DMS153 treated with DMSO at 0.1 percent for 48 hours (cell line): ENCODE results near the gene KCTD3.

ENCODE experiments used
- DNase-seq: peaks from one replicate; lab custom pipeline; 2025; ENCODE audit not compliant: unreplicated experiment; lab: John Stamatoyannopoulos, UW

KCTD3 gene

DNA sequence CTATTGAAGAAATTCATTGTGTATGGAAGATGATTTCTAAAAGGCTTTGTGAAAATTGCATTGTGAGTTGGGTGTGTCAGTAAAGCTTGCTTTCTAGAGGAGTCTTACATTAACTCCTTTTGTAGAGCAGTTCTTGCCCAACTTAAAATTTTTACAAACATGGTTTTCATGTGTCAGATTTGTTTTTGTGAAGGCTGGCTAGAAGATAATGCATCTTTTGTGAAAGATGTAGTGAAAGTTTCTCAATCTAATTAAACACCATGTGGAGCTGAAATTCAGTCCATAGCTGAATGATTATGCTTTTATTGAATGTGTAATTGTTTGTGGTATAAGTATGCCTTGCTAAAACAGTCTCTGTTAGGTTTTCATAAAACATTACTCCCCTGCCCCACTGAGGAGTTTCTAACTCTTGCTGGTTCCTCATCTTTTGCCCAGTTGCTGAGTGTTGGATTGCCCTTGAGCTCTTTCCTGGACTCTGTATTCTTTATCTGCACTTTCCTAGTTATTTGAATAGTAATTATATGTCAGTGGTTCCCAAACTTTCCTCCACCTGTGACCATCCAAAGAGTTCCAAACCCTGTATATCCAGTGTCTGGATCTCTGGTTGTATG is 38.0 kb downstream of the KCTD3 start:
- DNase-seq = no peak

DNA sequence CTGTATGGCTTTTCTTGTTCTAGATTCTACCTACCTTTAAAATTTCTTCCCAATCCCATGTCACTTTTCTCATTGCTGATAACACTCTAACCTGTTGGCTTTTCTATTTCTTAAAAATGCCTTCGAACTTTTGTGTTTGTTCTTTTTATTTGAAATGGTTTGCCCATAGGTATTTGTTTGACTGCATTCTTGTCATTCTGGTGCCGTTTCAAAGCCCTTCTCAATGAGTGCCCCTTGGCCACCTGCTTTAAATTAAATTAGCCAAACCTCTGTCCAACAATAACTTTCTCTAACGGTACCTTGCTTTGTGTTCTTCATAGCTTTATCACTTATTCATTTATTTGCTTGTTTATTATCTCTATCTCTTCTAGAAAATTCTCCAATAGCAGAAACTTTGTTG is 38.9 kb downstream of the KCTD3 start:
- DNase-seq = no peak

DNA sequence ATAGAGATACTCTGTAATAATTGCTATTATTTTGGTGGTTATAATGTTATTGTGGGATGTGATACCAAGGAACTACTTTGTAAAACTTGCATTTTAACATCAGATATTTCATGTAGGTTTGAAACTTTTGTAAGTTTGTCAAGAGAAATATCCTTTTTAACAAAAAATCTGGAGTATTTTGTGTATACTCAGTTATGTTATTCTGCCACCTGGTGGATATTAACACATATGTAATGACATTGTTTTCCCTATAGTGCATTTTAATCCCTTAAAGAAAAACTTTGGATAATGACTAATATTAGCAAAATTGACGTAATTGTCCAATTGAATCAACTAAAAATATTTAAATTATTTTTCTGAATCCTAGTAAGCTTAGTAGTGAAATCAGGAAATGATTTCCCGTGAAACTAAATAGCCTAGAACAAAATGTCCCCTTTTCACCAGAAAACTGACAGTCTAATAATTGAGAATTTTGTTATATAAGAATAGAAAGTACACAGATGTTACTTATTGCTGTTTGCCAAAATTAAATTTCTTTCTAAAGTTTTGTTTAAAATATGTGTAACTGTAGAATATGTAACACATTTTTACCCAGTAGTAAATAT is 39.6 kb downstream of the KCTD3 start:
- peak; percentile 14 for DNase-seq

DNA sequence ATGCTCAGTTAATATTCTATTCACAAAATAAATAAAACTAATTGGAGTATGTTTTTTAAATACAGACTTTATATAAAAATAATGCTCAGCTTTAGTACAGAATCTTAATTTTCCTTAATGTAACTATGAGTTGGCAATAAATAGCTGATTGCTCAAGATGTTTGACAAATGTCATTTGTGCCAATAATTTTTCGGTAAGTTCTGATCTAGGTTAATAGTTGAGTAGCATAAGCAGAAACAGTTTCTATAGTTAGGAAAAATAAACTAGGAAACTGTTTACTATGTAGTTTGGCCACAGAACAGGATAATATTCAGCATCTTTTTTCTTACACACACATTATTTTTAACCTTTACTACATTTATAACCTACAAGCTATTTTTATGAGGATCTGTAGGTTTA is 40.3 kb downstream of the KCTD3 start:
- DNase-seq = no peak

DNA sequence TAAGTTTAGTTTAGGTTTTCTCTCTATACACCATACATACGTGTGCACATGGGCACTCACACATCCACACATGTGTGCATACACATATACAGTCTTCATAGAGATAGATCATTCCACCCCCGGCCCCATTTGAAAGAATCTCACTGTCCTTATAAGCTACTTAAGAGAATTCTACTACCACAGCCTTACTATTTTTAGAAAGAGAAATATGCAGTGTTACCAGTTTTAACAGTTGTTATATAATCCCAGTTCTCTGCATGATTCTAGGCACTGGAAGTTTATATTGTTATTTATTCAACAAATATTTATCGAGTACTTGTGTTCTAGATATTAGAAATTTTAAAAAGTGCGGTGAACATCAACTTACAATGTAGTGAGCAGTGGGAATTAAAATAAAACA is 41.5 kb downstream of the KCTD3 start:
- DNase-seq = no peak

DNA sequence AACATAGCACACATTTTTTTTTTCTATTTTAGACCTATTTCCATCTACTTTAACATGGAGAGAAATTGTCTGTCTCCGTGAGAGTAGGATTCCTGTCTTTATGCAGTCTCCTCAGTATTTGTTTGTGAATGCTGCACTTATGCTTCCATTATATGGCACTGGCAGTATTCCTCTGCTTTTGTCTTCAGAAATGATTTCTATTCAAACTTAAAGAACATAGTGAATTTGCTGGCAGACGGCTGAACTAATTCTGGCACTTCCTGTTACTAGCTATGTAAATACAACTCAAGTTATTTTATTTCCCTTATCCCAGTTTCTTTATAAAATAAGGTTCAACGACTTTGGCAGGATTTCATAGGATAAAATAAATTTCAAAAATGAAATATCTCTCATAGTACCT is 45.3 kb downstream of the KCTD3 start:
- no peak for DNase-seq

DNA sequence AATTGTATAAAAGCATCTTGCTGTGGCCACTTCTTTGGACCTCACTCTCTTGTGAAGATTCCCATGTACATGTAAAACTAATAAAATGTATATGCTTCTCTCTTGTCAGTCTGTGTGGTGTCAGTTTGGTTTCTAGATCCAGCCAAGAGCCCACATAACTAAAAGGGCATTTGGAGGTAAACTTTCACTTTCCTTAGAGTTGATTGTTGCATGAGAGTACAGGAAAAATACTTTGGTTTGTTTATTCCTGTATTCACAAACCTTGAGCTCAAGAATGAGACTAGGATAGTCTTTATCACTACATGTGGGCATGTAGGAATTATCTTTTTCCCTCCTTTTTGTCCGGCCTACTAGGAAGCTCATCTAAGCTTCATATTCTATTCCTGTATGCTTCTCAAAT is 50.9 kb downstream of the KCTD3 start:
- no peak for DNase-seq

DNA sequence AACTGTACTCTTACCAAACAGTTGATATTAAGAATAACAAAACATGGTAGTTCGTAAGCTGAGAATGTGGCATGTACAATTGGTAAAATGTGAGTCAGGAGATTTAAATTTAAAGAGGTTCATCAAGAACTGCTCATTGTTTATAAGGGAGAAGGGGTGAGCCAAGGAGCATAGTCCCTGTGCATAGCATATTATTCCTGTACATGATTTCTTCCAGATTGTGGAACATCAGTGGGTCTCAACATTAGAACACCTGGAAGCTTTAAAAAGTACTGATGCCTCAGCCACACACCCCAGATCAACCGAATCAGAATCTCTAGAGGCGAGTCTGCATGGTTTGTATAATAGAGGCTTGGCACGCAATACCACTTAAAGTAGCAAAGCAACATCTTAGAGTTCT is 56.1 kb downstream of the KCTD3 start:
- DNase-seq = no peak

DNA sequence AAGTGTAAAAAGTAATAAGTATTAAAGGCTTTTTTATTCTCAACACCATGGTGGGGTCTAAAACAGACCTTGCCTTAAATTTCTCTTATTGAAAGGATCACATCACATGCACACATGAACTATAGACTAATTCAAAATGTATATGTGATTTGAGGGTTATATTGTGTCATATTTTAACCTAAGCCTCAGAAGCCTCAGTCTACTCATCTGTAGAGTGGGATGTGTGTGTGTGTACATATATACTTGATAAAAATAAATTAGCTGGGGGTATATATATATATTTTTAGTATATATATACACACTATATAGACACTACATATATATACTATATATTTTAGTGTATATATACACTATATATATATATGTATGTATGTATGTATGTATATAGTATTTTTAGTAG is 58.8 kb downstream of the KCTD3 start:
- no peak for DNase-seq

DNA sequence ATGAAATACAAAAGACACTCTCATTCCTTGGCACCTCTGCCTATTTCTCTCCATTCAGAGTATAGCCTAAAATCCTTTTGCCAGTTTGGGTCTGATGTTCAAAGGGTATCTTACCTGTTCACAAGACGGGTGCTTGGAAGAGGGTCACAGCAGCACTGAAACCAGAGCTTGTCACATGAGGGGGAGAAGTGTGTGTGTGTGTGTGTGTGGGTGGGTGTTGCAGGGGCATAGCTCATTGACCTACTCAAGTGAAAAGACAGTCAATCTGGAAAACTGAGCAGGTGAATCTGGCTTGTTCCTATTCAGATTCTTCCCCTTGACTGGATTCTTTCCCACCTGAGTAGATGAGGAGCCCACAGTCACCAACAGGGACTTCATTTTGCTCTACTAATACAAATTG is 63.9 kb downstream of the KCTD3 start:
- no peak for DNase-seq

DNA sequence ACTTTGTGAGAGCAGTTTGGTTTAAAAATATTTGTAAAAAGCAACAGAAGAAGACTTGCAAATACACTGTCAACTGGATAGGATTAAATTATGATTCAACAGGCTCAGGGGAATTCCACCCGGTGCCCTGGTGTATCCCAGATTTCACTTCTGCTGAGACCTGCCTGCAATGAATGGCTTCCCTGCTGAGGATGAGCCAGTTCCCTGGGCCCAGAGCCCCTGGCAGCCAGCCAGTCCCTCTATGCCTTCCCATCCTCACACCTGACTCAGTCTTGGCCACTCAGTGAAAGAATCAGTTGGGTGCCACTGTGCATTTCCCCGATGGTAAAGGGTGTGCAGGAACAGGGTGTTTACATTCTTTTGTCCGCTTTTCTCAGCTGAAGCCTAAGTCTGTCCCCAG is 64.4 kb downstream of the KCTD3 start:
- peak; percentile 94 for DNase-seq

DNA sequence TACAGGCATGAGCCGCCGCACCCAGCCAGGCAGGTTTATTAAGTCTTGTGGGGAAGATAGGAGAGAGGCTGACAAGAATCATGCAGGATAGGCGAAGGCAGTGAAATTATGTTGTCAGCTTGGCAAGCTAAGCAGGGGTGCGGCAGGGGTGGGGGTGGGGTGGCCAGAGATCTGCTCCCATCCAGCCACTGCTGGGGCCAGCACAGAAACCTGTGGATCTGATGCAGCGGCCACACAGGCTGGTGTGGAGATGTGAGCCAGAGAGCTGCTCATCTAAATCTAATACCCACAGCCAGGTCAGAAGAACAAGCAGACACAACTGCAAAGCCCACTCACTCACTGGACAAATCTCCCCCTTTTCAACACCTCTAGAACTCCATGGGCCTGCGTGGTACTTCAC is 68.7 kb downstream of the KCTD3 start:
- no peak for DNase-seq

DNA sequence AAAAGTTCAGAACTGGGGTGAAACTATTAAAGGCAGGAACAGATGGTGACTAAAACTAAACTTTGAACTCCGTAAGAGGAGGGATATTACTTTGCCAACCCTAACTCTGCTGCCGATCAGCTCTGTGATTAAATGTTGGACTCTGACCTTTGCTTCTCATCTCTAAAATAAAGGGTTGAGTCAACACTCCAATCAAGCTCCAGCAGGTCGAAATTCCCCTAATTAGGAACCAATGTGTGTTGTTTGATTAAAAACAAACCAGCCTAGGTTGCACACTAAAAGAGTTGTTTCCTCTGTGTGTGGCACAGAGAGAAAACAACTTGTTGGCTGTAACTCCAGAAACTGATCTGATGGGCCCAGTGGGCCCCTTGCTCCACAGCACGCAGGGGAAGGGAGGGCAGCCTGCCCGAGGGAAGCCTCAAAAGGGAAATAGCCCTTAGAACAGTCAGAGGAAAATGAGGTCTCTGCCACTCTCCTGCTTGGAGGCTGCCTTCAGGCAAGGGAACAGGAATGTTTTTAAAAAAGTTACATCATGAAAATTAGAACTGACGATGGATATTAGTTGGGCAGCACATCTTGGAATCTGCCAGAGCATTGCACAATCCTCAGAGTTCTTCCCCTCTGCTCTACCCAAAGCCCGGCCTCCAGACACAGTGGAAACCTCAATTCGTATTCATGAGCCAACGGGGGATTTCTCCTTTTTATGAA is 69.3 kb downstream of the KCTD3 start:
- no peak for DNase-seq

DNA sequence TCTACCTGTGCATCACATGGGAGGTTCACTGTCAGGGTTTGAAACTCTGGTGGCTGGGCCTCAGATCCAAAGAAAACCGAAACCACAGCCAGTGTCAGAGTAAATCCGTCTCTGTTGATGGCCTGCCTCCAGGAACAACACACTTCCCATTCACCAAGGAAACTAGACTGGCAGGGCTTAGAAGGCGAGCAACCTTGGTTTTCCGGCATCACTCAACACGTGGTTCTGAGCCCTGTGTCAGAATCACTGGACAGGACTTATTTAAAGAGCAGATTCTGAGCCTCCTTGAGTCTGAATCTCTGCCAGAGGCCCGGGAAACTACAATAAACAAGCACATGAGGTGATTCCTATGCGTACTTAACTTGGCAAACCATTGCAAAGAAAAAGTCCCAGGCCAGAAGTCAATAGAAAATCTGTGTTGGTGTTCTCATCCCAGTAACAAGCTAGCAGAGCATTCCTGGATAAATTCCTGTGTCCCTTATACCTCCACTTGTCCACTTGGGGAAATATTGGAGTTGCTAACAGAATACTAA is 70.0 kb downstream of the KCTD3 start:
- no peak for DNase-seq

DNA sequence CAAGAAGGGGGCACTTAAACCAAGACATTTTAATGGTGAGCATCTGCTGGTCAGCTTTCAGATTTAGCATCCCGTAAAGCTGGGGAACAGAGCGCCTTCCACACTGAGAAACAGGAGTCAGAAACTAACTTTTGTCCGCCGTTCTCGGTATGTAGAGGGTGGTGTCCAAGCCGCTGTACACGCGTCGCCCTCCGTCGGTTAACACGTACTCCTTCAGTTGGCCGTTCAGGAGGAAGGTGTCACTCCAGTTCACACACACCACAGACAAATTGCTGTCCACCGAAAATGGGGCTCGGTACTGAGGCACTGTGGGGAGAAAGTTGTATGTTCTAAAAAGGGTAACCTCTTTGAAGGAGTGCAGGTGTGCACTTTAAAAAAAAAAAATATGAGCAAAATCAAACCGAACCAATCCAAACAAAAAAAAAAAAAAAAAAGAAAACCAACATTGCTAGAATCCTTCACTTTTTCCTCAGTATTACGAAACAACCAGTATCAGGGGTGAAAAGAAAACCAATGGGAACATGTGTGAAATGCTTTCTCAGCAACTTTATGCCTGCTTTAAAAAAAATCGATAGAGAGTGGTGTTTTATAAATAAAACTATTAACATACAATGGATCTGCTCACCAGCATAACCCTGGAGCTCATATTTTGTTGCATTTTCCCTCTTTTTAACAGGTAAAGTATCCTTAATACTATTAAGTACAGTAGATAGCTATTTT is 73.5 kb downstream of the KCTD3 start:
- DNase-seq = no peak

DNA sequence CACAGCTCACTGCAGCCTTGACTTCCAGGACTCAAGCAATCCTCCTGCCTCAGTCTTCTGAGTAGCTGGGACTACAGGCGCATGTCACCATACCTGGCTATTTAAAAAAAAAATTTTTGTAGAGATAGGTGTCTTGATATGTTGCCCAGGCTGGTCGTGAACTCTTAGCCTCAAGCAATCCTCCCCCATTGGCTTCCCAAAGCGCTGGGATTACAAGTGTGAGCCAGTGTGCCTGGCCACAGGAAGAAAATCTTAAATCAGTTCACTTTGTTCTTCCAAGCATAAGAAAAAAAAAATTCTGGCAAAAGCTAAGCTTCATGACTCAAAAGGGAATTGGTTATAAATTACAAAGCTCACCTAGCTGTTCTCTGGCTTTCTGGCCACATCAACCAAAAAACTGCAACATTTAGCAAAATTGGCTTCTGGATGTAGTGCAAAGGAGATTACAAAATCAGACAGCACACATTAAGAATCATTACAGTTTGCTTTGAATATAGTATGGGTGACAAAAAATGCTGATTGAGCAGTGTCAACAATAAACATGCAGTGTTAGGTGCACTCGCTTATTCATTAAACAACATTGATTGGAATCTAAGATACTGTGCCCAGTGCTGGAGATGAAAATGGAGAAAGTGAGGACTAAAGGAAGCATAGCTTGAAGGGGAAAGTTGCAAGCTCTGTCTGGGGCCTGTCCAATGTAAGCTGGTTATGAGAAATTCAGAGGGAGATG is 76.7 kb downstream of the KCTD3 start:
- DNase-seq = no peak

DNA sequence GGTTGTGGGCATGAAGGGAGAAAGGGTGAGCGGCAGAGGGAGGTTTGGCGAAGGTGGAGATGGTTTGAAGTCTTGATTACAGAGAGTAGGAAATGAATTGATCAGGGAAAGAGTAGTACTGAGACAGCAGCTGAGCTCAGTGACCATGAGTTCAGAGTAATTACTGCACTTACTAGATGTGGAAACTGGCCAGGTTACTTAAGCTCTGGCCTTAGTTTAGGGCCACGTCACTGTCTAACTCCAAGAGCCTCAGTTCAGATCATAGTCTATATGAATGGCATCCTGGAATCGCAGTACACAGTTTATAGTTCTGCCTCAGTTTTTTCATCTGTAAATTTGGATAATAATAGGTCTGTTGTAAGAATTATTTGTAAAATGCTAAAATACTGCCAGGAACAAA is 78.1 kb downstream of the KCTD3 start:
- no peak for DNase-seq

DNA sequence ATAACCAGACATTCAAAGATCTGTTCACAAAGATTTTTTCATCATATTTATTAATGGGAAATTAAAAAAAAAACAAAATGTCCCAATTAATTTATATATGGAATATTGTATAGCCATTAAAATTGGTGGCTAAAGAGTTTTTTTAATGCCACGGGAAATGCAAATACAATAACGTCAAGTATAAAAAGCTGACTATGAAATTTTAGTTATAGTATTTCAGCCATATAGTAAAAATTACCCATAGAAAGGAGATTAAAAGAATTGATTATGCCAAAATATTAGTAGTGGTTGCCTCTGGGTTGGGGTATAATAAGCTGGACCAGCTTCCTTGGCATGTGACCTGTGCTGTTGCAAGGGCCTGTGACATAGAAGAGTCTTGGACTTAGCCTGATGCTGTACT is 78.8 kb downstream of the KCTD3 start:
- DNase-seq = no peak

DNA sequence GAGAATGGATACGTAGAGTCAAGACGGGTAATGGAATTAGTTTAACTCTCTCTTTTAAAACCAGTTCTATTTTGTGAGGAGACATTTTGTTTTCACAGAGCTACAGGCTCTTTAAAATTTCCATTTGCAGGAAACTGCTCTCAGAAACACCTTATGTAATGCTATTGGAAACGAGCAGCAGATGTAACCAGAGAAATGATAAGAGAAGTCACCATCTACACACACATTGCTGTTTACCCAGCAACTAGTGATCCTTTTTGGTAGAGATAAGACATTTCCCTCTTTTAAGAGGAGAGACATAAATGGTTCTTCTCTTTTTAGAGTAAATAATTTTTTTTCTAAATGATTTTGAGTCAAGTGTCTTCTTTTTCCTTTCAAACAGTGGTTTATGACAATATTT is 80.6 kb downstream of the KCTD3 start:
- no peak for DNase-seq

DNA sequence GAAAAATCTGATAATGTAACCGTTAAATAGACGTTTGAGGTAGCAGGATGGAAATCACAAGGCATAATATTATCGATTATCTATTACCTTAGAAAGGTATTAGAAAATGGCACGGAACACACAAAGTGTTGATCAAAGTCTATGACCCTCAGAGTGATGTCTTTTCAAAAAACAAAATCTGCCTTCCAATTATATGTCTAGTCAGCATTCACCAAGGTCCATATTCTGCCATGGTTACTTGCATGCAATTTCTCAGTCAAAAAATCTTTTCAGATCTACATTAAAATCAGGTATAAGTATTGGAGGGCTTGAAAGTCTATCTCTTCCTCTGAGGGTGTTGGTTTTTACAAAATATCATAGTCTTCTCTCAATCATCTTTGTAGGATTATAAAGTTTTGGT is 81.9 kb downstream of the KCTD3 start:
- DNase-seq = no peak

DNA sequence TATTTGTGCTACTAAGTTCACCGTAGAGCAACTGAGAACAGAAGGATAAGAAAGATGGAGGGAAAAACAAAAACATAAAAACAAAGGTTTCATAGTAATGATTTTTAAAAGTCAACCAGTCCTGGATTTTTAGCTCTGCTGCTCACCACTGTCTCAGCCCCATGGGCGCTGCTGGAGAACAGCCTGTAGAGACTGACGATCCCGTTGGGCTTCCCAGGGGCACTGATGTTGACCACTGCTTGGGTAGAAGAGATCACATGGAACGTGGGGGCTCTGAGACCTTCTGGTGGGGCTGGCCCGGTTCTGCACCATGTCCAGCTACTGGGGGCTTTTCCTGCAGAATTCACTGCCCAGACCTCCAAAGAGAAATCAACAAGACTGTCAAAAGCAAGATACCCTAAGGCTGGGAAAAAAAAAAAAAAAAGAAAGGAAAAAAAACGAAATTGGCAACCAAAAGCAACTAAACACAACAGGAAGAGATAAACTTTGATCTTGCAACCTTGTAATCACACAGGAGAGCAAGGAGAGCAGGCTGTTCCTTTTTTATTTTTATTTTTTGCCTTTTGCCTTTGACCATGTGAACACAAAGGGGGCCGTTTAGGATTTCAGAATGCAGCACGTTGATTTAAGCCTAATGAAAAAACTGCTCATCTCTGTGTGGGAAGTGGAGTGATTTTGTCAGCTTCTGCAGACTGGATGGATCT is 83.5 kb downstream of the KCTD3 start:
- DNase-seq = no peak
